SJSA1 (cell line): ENCODE data around the gene UBXN2A. TPM values are rescaled to one million over a fixed set of nuclear protein-coding genes. Genes with fewer than 3 reads are reported as not detected.
A peak's percentile ranks its signal among the peaks of the same experiment; 100 is the strongest.
"Not testable (repeated sequence)": the region's sequence is repeated elsewhere in the genome, so short reads cannot be mapped to it uniquely, and the experiment has no call there.

Source experiments
- DNase-seq, 2 experiments: peaks; one replicate each; pipeline ENCODE4 v3.0.0-alpha.2; 2015 to 2020; ENCODE audit warnings: low spot score in 2 of 2, low read depth in 1 of 2
- H3K27ac ChIP-seq: fragments of 250-450 bp; sonication (Bioruptor Pico); 2 replicates; pipeline ENCODE4 v1.5.1; 2020; ENCODE audit warnings: mild to moderate bottlenecking, moderate library complexity
- H3K27me3 ChIP-seq: fragments of 250-450 bp; sonication (Bioruptor Pico); replicated peaks from 2 replicates; pipeline ENCODE4 v1.5.1; 2020; ENCODE audit warnings: mild to moderate bottlenecking, moderate library complexity
- H3K36me3 ChIP-seq: fragments of 250-450 bp; sonication (Bioruptor Pico); 2 replicates; pipeline ENCODE4 v1.5.1; 2020; ENCODE audit warnings: mild to moderate bottlenecking
- H3K4me1 ChIP-seq: fragments of 250-450 bp; sonication (Bioruptor Pico); replicated peaks from 2 replicates; pipeline ENCODE4 v1.6.1; 2021; ENCODE audit warnings: mild to moderate bottlenecking
- H3K4me3 ChIP-seq: fragments of 250-450 bp; sonication (Bioruptor Pico); 2 replicates; pipeline ENCODE4 v1.5.1; 2020; ENCODE audit warnings: mild to moderate bottlenecking
- H3K9me3 ChIP-seq: fragments of 250-450 bp; sonication (Bioruptor Pico); replicated peaks from 2 replicates; pipeline ENCODE4 v1.5.1; 2020; ENCODE audit warnings: mild to moderate bottlenecking
- total RNA-seq: library from RNA; depleted of rRNA; stranded (reverse); fragments of >200 nt; shearing (Covaris generic); gene quantifications from 2 replicates; pipeline ENCODE4 v1.2.3, GENCODE V29; 2014

UBXN2A gene
- total RNA-seq, 1 experiment from 2014 or later: 34.3 TPM

DNA sequence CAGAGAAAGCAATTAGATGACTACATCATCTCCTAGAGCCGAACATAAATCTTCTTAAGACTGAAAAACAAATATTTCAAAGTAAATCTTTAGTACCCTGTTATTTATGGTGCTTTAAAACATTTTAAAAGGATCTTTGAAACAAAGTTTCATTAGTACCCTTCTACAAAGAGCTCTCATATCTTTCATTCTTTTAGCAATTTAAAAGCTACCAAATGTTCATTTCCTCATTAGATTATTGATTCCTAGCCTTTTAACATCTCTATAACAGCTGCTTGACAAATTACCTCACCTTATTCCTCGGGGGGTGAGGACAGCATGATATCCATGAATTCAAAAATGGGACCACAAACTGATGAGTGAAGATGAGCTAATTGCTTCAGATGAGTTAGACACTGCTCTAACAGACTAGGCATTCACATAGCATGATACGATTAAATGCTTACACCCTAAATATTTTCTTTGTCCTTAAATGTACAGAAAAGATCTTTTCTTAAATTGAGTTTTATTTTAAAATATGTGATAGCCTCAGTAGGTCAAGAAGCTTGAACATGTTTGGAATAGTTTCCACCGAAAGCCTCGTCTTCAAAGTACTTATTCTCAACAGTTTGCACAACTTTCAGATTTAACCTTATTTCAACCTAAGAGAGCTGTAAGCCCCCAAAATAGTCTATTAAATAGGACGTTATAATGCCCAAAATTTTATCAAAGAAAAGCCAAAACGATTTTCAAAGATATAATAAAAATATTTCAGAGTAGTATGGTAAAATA lies 15.5 kb upstream of the UBXN2A start:
- Histone ChIP-seq H3K36me3 (peaks cover 8% of the 10 kb centered on the region), H3K9me3 (no peaks in the 10 kb centered on the region), H3K27me3 (no peaks in the 10 kb centered on the region), H3K4me1 (peaks cover 9% of the 10 kb centered on the region; the same call in 1 of the 2 replicates), H3K27ac (no peak overlapping the region), H3K4me3 (peak overlapping the region; percentile 74)
- DNase-seq: no peak

DNA sequence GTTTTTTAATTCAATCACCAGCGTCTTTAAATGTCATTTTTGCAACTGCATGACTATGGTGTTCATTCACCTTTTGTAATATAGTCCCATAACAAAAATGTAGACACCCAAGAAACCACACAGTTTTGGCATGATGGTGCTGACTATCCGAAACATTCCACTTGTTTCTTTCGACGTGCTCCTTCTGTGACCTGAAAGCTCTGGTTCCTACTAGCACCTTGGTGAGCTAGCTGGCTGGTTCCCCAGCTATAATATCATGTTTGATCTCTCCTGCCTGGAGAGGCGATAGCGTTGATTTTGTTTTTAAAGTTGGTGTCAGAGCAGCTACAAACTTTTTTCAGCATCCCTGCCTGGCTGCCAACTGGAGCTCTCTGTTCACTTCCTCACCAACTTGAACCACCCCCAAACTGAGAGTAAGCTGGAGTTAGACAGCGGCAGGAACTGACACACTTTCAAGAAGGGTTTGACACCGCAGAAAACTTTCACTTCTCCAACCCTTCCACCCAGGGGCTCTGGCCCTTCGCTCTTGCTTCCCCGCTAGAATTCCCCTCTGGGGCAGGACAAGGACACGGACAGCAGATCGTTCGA lies 14.5 kb upstream of the UBXN2A start:
- Histone ChIP-seq H3K36me3 (peaks cover 8% of the 10 kb centered on the region), H3K27me3 (no peaks in the 10 kb centered on the region), H3K4me3 (peak overlapping the region; percentile 74), H3K9me3 (no peaks in the 10 kb centered on the region), H3K4me1 (peaks cover 9% of the 10 kb centered on the region; the same call in 1 of the 2 replicates), H3K27ac (peak overlapping the region; percentile 87)
- DNase-seq: peak; percentile 54 to 69

DNA sequence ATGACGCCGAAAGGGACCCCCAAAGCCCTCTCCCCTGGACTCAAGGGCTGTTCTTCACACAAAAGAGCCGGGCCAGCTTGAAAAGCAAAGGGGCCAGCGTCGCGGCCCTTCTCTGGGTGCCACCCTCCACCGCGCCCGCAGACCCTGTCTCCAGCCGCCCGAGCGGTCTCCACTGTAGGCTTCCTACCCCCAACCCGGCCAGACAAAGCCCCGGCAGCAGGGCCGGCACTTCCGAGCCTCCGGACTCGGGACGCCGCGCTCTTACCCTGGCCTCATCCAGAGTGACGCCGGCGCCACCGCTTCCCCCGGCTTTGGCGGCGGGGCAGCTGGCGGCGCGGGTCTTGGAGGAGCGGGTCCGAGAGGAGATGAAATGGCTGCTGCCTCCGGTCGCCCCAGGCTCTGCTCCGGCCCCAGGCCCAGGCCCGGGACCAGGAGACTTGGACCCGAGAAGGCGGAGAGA lies 13.9 kb upstream of the UBXN2A start:
- Histone ChIP-seq H3K4me3 (peak overlapping the region; percentile 74), H3K9me3 (no peaks in the 10 kb centered on the region), H3K27ac (peak overlapping the region; percentile 87), H3K36me3 (peaks cover 8% of the 10 kb centered on the region), H3K27me3 (no peaks in the 10 kb centered on the region), H3K4me1 (peaks cover 9% of the 10 kb centered on the region; the same call in 1 of the 2 replicates)
- DNase-seq: peak; percentile 49 to 71

DNA sequence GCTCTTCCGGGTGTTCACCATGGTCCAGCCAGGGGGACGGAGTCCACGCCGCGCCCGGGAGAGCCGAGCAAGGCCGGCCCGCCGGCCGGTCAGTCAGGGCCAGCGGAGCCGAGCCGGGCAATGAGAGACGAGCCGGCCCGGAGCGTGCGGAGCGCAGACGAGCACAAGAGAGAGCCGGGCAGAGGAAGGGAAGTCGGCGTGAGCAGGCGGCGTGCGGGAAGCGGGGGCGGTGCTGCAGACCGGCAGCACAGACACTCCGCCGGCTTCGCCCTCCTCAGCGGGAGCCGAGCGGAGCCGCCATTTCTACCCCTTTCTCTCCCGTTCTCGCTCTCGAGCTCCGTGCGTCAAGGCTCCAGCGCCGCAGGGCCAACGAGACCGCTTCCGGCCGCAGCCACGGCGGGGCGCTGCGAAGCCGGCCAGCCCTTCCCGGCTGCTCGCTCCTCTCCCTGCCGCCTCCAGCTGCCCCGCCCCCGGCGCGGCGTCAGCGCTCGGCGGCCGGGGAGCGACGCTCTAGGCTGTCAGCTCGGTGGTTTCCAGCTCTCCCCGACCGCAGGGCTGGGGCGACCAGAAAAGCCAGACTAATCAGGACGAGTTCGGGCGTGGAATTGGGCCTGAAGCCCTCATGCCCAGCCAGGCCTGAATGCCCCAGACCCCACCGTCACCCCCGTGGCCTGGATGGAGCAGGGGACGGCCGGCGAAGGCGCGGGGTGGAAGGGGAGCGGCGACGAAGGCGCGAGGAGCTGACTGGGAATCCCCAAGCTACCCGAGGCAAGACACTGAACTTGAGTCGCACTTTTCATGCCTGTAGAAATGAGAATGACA lies 13.3 kb upstream of the UBXN2A start, which contains the start of gene ATAD2B:
Gene ATAD2B (minus strand): TSS at position 374 of the 822 bp plus-strand sequence. CDS start 353 bp downstream, at position 21.
- Histone ChIP-seq H3K27me3 (no peaks in the 10 kb centered on the region), H3K36me3 (peaks cover 8% of the 10 kb centered on the region), H3K9me3 (no peaks in the 10 kb centered on the region), H3K4me3 (peak within 1 kb of the TSS; percentile 74), H3K4me1 (peaks cover 9% of the 10 kb centered on the region; the same call in 1 of the 2 replicates), H3K27ac (peak within 1 kb of the TSS; percentile 87)
- DNase-seq: peak; percentile 92 to 99

DNA sequence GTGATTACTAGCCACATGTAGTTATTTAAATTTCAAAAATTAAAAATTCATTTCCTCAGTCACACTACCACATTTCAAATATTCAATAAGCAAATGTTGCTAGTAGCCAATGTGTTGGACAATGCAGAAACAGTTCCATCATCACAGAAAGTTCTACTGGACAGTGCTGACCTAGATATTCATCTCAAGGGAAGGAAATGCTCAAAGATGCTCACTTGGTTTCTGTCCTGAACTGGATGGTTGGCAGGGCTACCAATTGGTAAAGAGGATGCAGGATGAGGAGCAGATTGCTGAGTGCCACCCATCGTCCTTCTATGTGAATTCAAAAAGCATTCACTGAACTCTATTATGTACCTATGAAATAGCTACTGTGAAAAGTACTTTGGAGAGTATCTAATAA lies 6.0 kb upstream of the UBXN2A start:
- Histone ChIP-seq H3K27ac (no peak overlapping the region), H3K27me3 (no peaks in the 10 kb centered on the region), H3K4me3 (no peak overlapping the region), H3K4me1 (peaks cover 1% of the 10 kb centered on the region), H3K9me3 (no peaks in the 10 kb centered on the region), H3K36me3 (no peaks in the 10 kb centered on the region)
- no peak for DNase-seq

GRCh38 chr2:23940718-23941620 lies 706 bp downstream of the UBXN2A start:
- peaks cover 11% of the 10 kb centered on the region for H3K36me3 ChIP-seq
- H3K27me3 ChIP-seq: no peaks in the 10 kb centered on the region
- H3K4me1 ChIP-seq: peaks cover 22% of the 10 kb centered on the region
- peaks cover 6% of the 10 kb centered on the region; the same call in 1 of the 2 replicates for H3K9me3 ChIP-seq
- H3K27ac ChIP-seq: peak overlapping the region; percentile 91
- peak overlapping the region; percentile 100 for H3K4me3 ChIP-seq
- peak; percentile 50 to 72 for DNase-seq

GRCh38 chr2:23941644-23942043 lies 1.4 kb downstream of the UBXN2A start:
- Histone ChIP-seq H3K4me1 (peaks cover 22% of the 10 kb centered on the region), H3K9me3 (peaks cover 6% of the 10 kb centered on the region; the same call in 1 of the 2 replicates), H3K36me3 (peaks cover 11% of the 10 kb centered on the region), H3K27ac (no peak overlapping the region; the same call in 1 of the 2 replicates), H3K4me3 (peak overlapping the region; percentile 100), H3K27me3 (no peaks in the 10 kb centered on the region)
- no peak for DNase-seq

DNA sequence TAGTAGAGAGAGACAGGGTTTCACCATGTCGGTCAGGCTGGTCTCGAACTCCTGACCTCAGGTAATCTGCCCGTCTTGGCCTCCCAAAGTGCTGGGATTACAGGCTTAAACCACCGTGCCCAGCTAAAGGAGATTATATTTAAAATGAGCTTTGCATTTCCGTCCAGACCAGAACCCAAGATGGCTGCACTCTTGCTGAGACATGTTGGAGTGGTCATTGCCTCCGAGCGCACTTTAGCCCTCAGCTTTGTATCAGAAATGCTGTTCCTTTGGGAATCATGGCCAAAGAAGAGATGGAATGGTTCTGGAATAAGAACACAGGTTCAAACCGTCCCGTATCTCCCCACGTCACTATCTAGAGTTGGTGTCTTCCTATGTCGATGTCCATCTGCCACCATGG lies 3.4 kb downstream of the UBXN2A start:
- Histone ChIP-seq H3K4me1 (peaks cover 22% of the 10 kb centered on the region), H3K4me3 (no peak overlapping the region), H3K27ac (no peak overlapping the region), H3K27me3 (no peaks in the 10 kb centered on the region), H3K36me3 (peaks cover 11% of the 10 kb centered on the region), H3K9me3 (peaks cover 6% of the 10 kb centered on the region; the same call in 1 of the 2 replicates)
- DNase-seq: no peak

DNA sequence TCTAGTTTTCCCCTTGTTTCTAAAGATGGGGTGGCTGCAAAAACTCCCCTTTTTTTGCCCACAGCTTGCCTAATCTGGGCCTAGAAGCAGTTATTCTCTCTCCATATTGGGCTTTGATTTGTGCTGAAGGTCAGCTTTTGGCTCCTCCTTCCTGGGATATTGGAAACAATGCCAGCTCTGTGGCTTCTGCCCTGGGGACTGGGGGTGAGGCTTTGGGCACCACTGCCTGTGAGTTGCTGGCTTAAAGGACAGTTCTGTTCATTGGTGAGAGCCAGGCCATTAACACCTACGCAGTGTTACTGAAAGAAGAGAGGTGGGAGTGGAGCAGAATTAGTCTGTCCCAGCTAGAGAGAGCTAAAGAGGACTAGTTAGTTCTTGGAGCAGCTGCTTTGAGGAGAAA lies 4.3 kb downstream of the UBXN2A start:
- no peak overlapping the region for H3K27ac ChIP-seq
- H3K36me3 ChIP-seq: peaks cover 11% of the 10 kb centered on the region
- no peak overlapping the region for H3K4me3 ChIP-seq
- no peaks in the 10 kb centered on the region for H3K27me3 ChIP-seq
- H3K9me3 ChIP-seq: peaks cover 6% of the 10 kb centered on the region; the same call in 1 of the 2 replicates
- DNase-seq: no peak
- H3K4me1 ChIP-seq: peaks cover 18% of the 10 kb centered on the region

DNA sequence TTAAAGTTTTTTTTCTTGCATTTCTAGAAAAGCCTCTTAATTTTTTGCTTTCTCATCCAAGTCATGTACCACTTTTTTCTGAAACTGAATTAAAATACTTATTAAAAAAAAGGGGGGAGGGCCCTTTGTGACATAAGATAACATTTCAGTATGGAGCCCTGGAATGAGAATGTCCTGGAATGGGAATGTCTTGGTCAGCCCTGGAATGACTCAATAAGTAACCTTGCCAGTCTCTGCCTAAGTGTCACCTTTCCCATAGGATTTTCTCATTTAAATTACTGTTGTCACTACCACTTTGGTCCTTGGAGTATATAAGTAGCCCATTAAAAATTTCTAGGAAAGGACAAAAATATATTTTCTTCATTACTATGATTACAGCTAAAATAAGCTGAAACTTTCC lies 4.7 kb downstream of the UBXN2A start:
- no peak for DNase-seq
- Histone ChIP-seq H3K27me3 (no peaks in the 10 kb centered on the region), H3K27ac (no peak overlapping the region), H3K4me1 (peaks cover 13% of the 10 kb centered on the region), H3K9me3 (peaks cover 6% of the 10 kb centered on the region; the same call in 1 of the 2 replicates), H3K4me3 (no peak overlapping the region), H3K36me3 (peaks cover 11% of the 10 kb centered on the region)

GRCh38 chr2:23947350-23947749 lies 7.1 kb downstream of the UBXN2A start:
- peaks cover 4% of the 10 kb centered on the region for H3K4me1 ChIP-seq
- no peak for DNase-seq
- H3K27me3 ChIP-seq: no peaks in the 10 kb centered on the region
- no peak overlapping the region for H3K27ac ChIP-seq
- H3K4me3 ChIP-seq: no peak overlapping the region
- H3K9me3 ChIP-seq: no peaks in the 10 kb centered on the region
- H3K36me3 ChIP-seq: 0 out of 2 replicates have a peak, but pooled peaks cover 5% of the 10 kb centered on the region

GRCh38 chr2:23952558-23952957 lies 12.3 kb downstream of the UBXN2A start:
- H3K9me3 ChIP-seq, H3K27me3 ChIP-seq, H3K4me3 ChIP-seq, H3K4me1 ChIP-seq, H3K36me3 ChIP-seq, DNase-seq, H3K27ac ChIP-seq: not testable (repeated sequence)

GRCh38 chr2:23953625-23954024 lies 13.4 kb downstream of the UBXN2A start:
- H3K4me3 ChIP-seq: no peak overlapping the region
- peaks cover 6% of the 10 kb centered on the region for H3K36me3 ChIP-seq
- peaks cover 4% of the 10 kb centered on the region for H3K4me1 ChIP-seq
- no peak for DNase-seq
- H3K27ac ChIP-seq: no peak overlapping the region
- no peaks in the 10 kb centered on the region for H3K27me3 ChIP-seq
- H3K9me3 ChIP-seq: no peaks in the 10 kb centered on the region
